Activated CD4-positive, alpha-beta T cell treated with anti-CD3 and anti-CD28 coated beads, Interleukin-2, amount 50 U/mL, for 4 hours (primary cell): ENCODE results near the gene CDH13.

Source experiments
- DNase-seq, 2 experiments: peaks; one replicate each; pipeline ENCODE4 v3.0.0-alpha.2; 2020

The CDH13 gene

DNA sequence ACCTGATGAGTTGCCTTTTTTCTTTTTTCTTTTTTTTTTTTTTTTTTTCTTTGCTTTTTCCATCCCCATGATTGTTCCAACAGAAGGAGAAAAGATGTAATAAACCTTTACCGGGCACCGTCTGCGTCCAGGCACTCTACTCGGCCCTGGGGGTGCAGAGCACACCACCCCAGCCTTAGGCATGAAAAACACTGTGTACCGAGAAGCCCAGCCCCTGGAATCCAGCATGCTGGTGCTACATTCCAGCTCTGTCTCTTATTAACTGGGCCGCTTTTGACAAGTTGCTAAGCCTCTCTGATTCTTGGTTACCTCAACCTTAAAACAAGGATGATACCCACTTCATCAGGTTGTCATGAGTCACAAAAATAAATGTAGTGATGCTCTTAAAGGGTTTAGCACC, 1117.0 kb downstream of the CDH13 start:
- no peak for DNase-seq

DNA sequence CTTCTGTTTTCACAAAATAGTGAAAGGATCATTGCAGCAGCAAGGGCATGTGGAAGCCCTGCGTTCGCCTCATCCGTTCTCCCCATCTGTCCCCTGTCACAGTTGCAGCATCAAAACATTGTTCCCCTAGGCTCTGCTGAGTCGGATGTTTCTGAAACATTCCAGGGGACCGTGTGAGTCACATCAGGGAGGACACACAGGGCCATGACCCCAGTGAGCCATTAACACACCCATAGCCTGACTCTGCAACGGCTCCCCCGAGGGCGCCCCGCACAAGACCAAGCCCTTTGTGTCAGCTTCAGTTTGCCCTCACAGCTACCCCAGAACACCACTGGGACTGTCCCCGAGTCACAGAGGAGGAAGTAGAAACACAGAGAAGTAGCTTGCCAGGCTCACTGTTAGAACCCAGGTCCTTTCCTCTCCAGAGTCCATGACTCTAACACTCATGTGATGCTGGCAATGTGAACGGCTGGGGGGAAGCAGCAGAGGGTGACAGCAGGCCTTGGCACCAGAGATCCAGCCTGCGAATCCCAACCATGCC, 1117.7 kb downstream of the CDH13 start:
- no peak for DNase-seq

DNA sequence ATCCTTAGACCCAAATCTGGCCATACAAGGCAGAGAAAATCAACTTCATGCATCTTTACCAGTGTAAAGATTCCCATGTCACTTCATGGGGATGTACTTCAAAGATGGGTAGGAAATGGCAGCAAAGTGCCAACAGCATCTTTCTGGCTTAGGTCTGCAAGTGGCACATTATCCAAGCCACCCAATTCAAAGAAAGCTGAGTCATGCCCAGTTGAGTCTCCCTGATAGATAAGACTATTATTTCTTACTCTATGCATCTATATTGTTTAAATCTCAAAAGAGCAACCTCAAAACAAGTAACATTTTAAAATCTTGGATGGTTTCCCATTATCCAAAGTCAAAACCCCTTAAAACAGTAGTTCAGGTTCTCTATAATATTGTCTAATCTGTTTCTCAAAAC, 1119.8 kb downstream of the CDH13 start:
- no peak for DNase-seq

DNA sequence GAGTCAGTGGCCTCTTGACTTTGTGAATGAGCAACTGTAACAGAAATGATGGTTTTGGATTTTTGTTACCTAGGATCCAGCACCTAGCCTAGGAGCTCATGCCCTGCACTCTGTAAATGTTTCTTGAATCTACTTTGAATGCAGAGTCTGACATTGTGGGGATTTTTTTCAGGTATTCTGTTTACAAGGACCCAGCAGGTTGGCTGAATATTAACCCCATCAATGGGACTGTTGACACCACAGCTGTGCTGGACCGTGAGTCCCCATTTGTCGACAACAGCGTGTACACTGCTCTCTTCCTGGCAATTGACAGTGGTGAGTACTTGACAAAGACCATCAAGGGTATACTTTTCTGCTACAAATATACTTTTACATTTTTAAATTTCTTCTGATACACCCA, 1121.2 kb downstream of the CDH13 start:
- DNase-seq, result no peak

DNA sequence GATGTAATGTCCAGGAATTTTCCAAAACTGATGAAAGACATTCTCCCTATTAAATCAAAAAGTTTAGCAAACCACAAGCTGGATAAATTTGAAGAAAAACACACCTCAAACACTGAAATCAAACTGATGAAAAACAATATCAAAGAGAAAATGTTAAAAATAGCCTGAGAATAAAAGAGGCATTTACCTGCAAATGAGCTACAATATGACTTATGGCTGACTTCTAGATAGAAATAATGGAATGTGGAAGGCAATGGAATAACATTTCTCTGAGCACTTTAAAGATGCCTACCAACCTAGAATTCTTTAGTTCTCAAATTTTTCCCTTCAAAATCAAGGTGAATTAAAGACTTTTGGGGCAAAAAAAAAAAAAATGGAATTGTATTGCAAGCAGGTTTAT, 1128.6 kb downstream of the CDH13 start:
- no peak for DNase-seq

DNA sequence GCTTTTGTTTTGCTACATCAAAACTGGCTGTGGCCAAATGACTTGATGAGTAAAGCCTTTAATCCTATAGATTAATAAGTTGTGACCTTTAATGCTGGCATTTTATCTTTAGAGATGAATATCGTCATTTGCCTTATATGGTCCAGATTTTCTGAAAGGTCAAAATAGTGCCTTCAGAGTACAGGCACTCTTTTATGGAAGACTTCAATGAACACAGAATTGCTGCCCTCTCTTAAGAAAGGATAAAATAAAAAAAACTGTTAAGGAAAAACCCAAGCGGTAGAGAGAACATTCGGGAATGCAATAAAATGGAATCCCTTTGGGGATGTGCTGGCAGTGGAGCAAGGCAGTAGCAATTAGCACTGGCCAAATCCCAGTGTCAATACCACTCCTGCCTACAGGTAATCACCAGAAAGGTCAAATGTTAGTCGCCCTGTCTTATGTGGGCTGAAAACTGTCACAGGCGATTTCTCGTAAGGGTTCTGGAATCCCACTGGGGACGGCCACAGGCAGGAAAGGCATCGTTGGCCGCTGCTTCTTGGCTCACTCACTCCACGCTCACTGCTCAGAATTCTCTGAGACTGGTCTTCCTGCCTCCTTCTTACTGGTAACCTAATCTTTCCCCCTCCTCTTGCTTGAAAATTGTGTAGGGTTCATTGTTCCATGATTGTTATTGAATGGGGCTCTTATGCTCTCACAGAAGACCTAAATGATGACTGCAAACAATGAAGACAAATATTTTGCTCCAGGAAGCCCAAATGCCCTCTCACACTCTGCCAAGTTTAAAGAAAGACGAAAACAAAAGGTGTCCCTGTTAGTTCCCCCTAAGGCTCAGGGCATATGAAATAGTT, 1135.6 kb downstream of the CDH13 start:
- no peak for DNase-seq

DNA sequence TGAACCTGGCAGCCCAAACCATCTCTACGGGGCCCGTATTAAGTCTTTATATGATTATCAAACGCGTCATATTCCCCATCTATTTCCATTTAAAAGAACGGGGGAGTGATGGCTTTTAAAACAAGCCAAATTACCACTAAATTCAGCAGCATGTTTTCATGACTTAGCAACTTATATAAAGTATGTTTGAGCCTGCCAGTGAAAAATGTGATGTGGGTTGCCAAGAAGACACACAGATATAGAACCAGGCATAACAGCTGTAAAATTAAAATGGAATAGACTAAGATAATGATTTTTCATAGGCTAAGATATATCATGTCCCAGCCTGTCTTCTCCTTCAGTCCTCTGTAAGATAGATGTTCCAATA, 1136.2 kb downstream of the CDH13 start:
- DNase-seq, result no peak

DNA sequence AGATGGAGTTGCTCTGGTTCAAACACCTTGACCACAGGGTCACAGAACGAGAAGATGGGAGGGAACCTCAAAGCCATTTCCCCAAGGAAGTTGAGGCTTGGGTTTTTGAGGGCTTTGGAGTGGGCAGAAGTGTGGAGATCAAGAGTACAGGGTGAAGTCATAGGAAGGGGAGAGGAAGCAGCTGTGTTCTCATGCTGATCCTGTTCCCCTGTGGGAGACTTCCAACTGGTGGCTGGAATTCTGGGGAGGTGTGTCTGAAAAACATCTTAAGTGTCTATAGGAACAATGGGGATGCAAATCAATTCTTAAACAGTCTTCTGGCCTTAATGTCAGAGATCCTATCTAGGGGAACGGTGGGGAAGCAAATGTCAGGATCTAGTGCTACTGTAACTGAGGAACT, 1142.2 kb downstream of the CDH13 start:
- no peak for DNase-seq

DNA sequence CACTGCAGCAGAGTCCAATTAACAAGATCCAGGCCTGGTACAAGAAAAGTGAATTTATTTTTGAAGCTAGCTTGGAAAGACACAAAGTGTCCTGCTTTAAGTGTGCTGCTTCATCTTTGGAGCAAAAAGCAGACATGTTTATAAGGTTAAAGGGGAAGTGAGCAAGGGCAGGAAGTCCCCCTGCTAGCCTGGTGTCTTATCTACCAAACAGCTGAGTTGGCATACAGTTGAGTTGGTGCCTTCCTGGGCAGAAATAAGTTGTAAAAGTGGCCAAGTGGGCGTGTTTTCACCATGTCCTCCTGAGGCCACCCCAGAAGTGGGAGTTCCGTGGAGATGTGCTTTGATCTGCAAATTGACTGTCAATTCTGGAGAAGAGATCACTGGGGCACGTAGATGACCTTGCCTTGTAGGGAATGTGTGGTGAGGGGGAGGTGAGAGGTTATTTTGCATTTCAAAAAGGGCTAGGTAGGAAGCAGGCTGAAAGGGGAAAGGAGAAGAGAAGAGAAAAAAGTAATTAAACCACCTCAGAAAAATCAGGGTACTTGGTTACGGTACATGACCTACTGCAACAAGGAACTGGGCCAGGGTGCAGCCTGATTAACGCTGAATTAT, 1142.7 kb downstream of the CDH13 start:
- DNase-seq, result no peak

DNA sequence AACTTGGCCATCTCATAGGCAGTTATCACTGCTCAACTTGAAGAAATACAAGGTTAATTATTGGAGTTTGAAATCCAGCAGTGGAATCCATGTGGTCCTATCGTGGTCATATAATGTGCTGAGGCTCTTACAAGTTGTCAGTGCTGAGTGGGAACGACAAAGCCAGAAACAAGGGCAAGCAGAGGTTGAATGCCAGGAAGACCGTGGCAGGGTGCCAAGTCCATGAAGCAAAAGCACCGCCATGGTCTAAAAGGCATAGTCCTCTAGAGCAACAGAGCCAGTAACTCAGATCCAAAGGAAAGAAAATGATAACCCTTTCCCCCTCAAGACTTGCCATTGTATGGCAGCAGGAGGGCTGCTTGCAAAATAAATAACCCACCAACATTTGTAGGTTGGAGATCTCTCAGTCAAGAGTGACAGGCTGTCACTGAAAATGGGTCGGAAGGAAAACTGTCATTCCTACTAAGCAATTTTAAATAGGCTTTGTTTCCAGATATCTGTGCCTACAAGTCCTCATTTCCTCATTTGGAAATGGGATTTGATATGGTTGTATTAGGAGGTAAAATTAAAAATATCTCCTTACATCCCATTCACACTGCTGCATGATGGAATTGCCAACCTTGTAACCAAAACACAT, 1144.7 kb downstream of the CDH13 start:
- DNase-seq, result no peak

DNA sequence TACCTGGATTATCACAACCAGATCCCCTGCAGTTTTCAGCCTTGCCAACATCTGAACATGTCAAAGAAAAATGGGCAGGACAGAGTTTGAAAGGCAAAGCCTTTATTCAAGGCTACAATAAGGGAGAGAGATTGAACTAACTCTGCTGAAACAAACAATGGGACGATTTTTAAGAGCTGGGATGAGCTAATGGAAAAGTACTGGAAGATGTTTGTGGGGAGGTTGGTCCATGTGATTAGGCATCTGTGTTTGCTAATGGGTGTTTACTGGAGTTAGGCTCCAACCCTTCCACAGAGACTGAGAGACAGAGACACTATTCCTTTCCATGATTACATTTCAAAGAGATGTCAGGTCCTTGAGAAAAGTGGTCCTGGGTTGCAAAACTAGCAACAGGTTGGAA, 1146.0 kb downstream of the CDH13 start:
- DNase-seq, result no peak

DNA sequence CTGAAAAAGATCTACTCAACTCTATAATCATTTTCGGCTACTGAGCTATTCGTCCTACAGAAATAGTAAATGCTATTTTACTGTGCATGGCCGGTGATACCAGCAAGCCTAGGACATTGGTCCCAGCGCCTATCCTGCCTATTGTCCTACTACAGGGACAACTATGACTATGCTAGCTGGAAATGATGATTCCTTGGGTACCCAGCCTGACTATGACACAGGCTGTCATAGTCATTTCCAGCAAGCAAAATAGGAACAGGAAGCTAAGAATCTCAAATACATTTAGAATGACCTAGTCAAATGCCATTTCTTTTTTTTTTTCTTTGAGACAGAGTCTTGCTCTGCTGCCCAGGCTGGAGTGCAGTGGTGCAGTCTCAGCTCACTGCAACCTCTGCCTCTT, 1147.3 kb downstream of the CDH13 start:
- DNase-seq, result no peak

DNA sequence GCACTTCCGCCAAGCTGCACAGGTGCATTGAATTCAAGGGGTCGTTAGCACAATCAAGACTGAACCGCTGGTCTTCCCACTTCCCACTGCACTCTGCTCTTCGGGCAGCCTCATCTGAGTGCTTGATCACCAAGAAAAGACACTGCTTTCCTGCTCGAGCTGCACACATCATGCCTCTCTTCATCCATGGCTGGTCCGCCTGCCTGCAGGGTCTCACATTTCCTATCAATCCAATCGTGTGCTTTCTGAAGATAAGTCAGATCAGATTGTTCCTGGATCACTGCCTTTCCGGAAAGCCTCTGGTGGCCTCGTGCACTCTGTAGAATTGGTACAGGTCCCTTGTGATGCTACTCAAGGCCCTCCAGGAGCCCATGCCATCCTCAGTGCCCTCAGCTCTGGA, 1150.2 kb downstream of the CDH13 start:
- no peak for DNase-seq

DNA sequence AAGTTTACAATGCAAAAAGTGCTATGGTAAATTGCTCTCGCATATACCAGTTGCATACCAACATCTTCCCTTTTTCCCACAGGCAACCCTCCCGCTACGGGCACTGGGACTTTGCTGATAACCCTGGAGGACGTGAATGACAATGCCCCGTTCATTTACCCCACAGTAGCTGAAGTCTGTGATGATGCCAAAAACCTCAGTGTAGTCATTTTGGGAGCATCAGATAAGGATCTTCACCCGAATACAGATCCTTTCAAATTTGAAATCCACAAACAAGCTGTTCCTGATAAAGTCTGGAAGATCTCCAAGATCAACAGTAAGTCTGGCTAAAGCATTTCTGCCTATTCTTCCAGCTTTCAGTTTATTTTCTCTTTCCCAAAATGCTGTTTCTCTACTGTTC, 1153.1 kb downstream of the CDH13 start:
- no peak for DNase-seq

DNA sequence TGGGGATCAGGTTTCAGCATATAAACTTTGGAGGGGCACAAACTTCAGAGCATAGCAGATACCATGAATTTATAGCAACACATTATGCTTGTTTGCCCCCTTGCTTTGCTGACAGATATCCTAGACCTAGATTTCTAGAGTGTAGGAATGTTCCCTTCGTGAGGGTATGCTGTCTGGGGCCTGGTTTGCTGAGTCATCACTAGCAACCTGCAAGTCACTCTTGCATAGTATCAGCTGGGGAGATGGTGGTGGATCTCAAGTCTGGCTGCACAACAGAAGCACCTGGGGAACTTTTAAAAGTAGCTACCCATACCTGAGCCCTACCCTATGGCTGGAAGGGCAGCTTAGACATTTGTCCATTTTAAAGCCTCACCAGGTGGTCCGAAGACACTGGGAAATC, 1158.7 kb downstream of the CDH13 start:
- no peak for DNase-seq

DNA sequence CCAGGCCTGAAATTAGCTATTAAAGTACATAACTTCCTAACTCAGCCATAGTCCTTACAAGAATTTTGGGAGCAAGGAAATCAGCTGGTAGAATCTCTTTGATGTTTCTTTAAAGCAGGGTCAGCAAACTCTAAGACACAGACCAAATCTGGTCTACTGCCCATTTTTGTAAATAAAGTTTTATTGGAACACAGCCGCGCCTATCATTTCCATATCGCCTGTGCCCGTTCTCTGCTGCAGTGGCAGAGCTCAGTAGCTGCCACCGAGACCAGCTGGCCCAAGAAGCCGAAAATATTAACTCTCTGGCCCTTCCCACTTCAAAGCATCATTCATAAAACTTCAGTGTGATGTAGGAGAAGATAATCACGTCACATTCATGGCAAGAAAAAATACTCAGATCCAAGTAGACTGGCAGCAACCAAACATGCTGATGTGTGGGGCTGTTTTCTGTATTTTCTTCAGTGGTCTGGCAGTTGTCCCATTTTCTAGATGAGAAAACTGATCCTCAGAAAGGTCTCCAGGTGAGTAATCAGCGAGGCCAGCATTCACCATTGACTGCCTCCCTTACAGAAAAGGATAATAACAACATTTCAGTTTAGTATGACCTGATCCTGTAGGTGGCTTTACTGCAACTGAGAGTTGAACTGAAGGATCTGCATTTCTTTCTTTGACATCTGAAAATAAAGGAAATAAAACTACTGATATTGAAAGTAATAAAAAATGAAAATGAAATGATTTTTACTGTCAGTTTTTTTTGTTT, 1163.1 kb downstream of the CDH13 start:
- no peak for DNase-seq

DNA sequence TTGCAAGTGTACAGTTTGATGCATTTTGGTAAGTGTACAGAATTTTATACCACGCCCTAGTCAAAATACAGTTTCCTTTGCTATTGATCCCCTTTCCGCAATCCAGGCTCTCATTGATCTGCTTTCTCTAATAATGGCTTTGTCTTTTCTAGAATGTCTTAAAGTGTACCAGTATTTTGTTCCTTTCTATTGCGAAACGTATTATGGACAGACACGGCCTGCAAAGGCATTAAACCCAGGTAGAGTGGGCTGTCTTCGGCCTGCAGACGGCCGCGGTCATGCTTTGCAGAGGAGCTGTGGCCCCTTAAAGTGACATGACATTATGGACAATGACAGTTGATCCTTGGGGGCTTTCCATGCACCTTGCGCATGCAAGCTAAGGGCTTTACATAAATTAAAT, 1165.1 kb downstream of the CDH13 start:
- DNase-seq, result no peak

DNA sequence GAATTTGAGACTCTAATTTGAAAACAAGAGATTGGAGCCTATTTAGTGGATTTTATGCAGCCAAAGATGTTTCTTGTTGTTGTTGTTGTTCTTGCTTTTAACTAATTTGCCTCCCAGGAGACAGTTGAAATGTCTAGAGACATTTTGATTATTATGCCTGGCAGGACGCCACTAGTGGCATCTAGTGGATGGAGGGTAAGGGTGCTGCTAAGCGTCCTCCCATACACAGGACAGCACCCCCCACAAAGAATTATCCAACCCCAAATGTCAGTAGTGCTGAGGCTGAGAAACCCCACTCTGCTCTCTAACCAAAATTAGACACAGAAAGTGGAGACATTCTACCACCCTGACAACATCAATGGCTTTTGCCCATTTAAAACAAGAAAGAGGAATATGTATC, 1165.6 kb downstream of the CDH13 start:
- no peak for DNase-seq

DNA sequence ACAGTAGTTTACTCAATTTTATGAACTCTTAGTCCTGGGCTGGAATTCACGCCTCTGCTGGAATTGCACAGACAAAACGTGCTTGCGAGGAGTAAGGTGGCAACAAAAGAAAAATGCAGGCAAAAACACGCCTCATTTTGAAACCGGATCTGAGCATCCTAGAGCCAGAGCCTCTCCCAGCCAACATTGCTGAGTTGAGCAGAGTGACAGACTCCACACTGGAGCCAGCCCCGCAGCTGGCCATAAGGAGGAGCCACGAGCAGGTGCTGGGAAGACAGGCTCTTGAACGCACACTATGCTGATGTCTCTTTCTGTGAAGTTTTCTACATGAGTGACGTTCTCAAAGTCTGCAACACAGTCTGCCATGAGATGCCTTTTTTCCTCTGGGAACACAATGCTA, 1166.4 kb downstream of the CDH13 start:
- no peak for DNase-seq

DNA sequence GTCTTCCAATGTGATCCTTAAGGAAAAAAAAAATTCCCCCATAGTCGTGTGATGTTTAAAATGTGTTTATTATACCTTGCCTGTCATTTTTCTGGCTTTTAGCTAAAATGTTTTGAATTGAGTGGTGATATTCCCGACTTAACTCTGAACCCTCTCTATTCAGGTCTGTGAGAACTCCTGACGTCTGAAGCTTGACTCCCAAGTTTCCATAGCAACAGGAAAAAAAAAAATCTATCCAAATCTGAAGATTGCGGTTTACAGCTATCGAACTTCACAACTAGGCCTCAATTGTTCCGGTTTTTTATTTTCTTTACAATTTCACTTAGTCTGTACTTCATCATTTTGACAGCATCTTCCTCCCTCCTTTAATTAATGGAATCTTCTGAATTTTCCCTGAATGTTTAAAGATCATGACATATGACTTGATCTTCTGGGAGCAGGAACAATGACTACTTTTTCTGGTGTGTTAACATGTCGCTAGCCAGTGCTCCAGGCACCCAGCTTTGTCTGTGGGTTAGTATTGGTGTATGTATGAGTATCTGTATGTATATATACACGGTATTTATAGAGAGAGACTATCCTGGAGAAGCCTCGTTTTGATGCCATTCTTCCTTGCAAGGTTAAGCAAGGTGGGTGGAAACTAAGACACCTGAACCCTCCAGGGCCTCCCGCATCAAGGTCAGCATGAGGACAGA, 1168.2 kb downstream of the CDH13 start:
- DNase-seq, result no peak

DNA sequence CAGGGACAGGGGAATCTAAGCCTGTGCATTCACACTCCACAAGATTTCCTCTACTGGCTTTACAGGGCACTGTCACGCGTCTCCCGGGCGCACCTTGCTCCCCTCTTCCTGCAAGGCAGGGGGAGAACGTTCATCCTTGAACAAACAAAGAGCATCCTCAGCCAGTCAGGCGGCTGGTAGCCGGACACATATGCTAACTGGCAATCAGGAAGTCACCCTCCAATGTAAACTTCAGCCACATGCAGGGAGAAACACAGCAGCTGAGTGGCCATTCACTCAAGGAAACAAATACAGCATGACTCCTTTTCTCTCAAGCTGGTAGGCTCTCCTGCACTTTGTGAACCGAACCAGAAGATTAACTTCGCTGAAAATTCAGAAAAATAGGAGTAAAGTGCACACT, 1170.2 kb downstream of the CDH13 start:
- DNase-seq, result no peak

DNA sequence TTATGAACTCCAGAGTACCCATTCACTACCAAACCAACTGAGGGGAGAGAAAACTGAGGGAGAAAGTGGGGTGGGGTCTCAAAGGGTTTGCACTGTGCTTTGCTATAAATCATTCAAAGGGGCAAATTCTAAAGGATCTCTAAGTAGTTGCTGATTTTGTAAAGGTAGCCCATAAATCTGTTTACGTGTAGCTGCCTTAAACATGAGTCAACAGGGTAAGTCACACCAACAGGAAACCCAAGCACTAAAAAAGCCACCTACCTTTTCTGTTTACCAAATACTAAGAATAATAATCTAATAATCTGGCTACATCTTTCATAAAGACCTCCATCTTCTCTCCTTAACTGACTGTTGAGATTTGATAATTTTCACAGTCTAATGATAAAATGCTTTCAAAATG, 1172.6 kb downstream of the CDH13 start:
- DNase-seq, result no peak

DNA sequence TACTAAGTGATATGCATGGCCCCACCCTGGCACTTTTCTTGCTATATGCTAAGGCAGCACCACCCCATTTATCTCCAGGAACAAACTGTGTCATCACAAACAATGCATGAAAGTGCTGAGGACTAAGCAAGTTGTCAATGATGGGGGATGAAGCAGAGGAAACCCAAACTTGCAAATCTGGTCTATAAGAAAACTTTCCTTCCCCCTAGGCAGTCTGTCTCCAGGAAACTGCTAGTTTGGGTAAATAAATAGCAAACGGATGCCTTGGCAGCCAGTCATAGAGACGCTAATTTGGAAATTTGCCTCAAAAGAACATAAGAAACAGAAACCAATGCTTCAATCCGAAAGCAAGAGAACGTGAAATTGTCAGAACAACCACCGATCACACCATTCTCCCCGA, 1175.4 kb downstream of the CDH13 start:
- DNase-seq, result no peak
